ENCODE measurements around the gene MRFAP1L1.

DNA sequence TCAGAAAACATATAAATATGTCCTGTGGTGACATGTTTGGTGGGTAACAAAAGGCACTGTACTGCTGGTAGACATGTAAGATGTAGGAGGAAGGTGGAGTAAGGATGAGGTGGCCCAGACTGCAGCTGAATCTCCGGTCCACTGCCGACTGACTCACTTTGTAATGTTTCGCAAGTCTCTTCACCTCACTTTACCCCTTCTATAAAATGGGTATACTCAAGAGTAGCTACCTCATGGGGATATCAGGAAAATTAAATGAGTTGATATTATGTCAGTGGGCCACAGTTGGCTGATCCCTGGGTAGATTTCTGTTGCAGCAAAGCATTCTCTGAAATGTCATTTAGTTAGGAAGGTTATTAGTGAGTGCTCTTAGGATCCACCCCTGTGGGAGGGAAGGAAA lies 47.1 kb downstream of the MRFAP1L1 start:
- no peak for TF ChIP-seq EP300 (IDR thresholded peaks at IDR 0.05)
- TF ChIP-seq, protein P1, sequence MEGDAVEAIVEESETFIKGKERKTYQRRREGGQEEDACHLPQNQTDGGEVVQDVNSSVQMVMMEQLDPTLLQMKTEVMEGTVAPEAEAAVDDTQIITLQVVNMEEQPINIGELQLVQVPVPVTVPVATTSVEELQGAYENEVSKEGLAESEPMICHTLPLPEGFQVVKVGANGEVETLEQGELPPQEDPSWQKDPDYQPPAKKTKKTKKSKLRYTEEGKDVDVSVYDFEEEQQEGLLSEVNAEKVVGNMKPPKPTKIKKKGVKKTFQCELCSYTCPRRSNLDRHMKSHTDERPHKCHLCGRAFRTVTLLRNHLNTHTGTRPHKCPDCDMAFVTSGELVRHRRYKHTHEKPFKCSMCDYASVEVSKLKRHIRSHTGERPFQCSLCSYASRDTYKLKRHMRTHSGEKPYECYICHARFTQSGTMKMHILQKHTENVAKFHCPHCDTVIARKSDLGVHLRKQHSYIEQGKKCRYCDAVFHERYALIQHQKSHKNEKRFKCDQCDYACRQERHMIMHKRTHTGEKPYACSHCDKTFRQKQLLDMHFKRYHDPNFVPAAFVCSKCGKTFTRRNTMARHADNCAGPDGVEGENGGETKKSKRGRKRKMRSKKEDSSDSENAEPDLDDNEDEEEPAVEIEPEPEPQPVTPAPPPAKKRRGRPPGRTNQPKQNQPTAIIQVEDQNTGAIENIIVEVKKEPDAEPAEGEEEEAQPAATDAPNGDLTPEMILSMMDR (IDR thresholded peaks at IDR 0.05) = no peak
- no peak for TF ChIP-seq POLR2A (IDR thresholded peaks at IDR 0.05)
